Activated T-cell treated with anti-CD3 and anti-CD28 coated beads for 48 hours (primary cell): Measurements from ENCODE around the gene RIPPLY1.

ENCODE experiments used
- DNase-seq: peaks from one replicate; pipeline ENCODE4 v3.0.0-alpha.2; 2020; ENCODE audit warnings: low read depth

The RIPPLY1 gene, protein sequence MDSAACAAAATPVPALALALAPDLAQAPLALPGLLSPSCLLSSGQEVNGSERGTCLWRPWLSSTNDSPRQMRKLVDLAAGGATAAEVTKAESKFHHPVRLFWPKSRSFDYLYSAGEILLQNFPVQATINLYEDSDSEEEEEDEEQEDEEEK

DNA sequence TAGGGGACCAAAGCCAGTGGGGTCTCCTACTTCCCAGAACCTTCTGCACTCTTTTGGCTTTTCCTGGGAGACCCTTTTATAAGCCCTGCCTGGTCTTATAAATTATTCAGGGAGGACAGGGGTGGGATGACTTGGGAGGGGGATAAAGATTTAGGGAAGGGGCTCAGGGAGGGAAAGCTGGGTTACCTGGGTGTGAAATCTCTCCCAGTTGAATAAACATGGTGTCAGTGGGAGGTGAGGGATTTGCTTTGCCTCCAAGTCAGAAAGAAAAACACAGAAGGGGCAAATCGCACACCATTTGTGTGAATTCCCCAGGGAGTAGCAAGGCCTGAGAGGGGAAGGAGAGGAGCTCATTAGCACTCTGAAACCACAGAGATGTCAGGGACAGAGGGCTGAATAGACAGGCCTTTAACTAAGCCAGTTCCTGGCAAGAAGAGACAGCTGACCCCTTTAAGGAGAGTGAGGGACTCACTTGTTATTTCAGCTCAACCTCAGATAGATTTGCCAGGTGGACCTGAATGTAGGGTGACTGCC lies at the start of gene RIPPLY1:
TSS of gene RIPPLY1 (minus strand) at position 51 of the 534 bp plus-strand sequence. CDS start 54 bp downstream, outside the sequence.
- no peak for DNase-seq

DNA sequence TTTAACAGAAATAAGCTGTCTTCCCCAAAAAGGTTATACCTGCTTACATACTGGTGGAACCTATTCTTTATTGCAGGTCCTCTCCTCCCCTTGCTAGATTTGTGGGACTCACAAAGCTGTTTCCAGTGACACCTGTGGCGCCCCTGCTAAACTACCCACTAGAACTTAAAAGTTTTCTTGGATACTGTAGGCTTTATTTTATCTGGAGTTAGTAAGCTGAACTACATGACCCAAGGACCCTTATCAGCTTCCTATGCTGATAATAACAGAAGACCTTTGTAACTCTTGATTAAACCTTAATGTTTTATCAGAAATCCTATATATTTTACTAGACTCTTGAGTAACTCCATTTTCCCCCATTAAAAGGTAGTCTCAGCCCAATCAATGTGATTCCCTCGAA lies 49.4 kb upstream of the RIPPLY1 start:
- no peak for DNase-seq

DNA sequence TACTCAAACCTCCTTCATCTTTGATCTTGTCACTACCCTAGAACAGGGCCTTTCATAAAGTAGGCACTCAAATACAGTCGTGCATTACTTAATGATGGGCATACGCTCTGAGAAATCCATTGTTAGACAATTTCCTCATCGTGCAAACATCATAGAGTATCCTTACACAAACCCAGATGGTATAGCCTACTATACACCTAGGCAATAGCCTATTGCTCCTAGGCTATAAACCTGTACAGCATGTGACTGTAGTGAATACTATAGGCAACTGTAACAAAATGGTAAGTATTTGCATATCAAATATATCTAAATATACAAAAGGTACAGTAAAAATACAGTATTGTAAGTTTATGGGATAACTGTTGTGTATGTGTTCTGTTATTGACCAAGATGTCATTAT lies 48.9 kb upstream of the RIPPLY1 start:
- no peak for DNase-seq

DNA sequence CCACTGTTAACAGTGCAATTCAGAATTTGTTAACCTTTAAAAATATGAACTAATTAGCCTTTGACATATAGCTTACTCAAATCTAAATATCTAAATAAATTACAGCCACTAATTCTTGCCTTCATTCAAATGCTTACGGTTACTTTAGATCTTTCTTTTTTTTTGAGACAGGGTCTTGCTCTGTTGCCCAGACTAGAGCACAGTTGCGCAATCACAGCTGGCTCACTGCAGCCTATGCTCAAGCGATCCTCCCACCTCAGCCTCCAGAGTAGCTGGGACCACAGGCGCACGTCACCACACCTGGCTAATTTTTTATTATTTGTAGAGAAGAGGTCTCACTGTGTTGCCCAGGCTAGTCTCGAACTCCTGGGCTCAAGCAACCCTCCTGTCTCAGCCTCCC lies 48.1 kb upstream of the RIPPLY1 start:
- no peak for DNase-seq

DNA sequence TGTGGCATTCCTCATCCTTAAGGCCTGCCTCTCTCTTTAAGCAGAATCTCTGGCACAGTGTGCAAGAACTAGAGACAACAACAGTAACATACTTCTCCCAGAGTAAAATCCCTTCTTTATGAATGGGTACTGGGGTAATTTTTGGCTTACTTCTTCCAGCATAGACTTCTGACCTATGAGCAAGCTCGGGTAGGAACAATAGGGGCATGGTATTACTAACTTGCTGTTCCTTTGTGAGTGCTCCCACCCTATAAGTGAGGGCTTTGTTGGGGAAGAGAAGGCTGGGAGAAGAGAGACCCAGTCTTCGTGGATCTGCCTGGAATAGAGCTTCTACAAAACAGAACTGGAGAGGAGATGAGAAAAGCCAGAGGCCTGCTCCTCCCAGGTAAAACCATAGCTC lies 47.2 kb upstream of the RIPPLY1 start:
- no peak for DNase-seq

DNA sequence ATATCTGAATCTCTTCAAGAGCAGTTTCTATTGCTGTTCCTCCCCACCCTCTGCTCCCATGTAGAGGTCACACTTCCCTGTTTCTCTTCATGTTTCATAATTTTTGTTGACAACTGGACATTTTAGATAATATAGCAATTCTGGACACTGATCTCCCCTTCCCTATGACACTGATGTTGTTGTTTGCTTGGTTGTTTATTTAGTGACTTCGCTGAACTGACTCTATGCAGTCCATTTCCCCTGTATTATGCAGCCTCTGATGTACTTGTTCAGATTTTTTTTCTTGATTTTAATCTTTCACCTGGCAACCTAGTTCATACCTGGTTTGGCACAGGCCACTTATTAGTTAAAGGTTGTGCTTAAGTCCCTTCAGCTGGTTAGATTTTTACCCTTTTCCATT lies 46.2 kb upstream of the RIPPLY1 start:
- DNase-seq: no peak

DNA sequence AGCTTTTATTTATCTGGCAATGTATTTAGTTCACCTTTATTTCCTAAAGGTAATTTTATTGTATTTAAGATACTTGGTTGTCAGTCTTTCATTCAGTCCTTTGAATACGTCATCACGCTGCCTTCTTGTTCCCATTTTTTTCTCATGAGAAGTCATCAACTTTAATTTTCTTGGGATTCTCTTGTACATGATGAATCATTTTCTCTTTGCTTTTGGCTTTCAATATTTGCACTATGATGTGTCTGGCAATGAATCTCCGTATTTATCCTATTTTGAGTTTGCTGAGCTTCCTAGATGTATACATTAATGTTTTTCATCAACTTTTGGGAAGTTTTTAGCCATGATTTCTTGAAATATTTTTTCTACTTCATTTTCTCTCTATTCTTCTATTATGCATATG lies 45.5 kb upstream of the RIPPLY1 start:
- no peak for DNase-seq

DNA sequence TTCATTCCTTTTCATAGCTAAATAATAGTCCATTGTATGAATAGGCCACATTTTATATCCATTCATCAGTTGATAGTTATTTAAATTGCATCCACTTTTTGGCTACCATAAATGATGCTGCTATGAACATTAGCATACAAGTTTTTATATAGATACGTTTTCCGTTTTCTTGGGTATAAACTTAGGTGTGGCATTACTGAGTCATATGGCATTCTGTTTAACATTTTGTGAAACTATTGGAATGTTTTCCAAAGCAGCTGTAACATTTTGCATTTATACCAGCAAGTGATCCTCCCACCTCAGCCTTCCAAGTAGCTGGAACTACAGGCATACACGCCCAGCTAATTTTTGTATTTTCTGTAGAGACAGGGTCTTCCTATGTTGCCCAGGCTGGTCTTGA lies 43.3 kb upstream of the RIPPLY1 start:
- DNase-seq: no peak

DNA sequence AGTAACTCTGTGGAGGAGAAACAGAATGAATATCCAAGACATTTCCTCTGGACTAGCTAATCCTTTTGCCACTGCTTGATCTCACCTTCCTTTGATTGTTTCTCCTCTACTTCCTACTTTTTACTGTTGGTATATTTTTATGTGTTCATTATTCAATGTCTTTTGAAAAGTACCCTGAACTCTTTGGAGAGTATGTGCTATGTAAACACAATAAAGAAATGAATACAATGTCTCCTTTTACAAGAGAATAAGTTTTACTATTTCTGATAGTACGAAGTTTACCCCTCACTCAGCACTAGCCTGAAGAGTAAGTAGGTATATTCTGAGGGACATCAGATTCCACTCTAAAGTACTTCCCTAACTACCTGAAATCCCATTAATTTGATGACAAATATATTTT lies 36.9 kb upstream of the RIPPLY1 start:
- DNase-seq: no peak

DNA sequence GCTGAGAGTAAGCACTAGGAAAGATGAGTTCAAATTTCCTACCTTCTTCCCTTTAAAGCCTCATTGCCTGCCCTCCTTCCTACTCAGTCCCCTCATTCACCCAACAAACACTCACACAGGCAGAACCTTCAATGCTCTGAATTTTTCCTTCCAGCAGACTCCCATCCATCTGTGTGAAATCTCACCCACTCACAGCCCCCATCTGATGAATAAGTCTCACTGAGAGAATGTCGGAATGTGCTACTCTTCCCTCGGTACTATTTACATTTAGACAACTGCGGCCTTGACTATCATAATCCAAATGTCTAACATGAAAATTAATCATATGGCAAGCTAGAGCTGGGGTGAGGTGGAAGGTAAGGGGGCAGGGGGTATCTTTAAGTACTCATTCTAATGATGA lies 36.4 kb upstream of the RIPPLY1 start:
- DNase-seq: no peak

DNA sequence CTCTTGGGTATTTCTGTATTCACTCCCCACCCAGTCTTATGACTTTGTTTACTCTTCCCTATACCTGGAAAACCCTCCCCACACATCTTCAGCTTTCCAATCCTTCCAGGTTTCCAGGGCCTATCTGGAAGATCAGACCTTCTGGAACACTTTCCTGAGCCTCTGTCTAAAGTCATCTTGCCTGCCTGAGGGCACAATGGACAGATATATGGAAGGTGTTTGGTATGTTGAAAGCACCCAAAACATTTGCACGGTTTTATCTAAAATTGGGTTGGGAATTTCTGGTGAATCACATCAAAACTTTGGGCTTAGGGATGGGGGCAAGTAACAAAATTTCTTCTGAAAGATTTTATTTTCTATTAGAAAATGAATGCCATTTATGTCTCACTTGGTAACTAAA lies 33.1 kb upstream of the RIPPLY1 start:
- DNase-seq: no peak

DNA sequence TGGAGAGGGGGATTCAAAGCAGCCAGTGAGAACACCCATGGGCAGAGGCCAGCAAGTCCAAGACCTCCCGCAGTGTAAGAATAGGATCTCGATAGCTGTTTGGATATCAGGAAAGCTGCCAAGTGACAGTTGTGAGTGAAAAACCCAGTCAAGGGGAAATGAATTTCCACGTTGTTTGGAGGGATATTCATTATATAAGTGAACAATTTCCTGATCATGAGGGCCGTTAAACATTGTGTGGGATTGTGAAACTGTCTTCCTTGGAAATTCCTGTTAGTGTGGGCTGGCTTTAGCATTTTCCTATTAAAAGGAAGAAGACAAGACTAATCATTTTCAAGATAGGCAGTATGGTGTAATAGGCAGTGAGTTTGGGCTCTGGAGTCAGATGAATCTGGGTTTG lies 32.0 kb upstream of the RIPPLY1 start:
- DNase-seq: no peak

DNA sequence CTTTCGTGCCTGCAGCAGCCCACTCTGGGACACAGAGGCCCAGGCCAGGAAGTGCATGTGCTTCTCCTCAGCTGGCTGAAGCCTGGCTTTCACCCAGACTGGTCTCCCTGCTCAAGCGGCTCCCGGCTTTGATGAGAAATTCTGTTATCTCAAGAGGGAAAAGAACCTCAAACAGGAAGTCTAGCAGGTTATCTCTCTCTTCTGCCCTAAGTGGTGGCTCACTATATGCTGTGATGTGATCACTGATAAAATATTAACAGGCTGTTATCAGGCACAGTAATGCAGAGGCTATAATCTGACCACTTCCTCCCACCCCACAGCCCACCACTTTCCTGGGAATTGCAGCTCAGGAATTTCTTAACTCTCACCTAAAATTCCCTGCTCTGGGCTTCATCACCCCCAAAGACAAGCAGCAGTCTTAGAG lies 30.4 kb upstream of the RIPPLY1 start:
- no peak for DNase-seq

DNA sequence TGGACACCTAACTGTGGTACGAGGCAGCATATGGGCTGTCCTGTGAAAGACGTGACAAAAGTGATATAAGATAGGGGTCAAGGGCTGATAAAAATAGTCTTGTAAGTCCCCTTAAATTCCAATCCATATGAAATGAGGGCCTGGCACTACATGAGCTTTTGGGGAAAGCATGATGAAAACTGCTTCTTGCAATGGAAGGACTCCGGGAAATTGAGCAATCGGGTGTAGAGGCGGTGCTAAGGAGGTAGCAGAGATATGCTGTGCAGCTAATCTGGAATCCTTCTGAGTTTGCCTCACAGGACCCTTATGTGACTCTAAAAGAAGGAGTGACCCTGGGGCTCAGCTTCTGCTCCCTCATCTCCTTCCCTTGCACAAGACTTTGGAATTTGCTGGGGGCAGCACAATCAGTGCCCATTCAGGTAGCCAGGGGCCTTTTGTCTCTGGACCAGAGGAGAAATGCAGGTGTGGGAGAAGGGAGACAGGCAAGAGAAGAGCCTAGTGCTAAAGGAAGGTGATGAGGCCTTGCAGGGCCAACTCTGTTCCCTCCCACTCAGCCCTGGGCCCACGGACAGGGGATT lies 29.9 kb upstream of the RIPPLY1 start:
- DNase-seq: no peak

DNA sequence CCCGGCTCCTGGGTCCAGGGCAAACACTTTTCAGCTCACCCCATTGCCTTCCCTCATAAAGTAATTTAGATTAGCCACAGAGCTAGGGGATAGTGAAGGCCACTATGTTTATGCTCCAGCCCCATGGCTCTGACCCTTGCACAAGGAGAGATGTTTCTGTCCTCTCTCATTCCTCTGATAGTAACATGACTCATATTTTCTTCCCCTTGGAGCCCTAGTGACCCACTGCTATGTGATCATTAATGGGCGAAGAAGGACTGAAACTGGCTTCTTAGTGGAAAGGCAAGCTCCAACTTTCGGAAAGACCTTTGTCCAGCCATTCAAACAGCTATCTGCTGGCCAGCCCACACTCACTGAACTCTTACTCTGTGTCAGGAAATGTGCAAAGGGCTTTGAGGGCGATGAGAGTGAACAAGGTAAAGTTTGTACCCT lies 29.4 kb upstream of the RIPPLY1 start:
- no peak for DNase-seq

DNA sequence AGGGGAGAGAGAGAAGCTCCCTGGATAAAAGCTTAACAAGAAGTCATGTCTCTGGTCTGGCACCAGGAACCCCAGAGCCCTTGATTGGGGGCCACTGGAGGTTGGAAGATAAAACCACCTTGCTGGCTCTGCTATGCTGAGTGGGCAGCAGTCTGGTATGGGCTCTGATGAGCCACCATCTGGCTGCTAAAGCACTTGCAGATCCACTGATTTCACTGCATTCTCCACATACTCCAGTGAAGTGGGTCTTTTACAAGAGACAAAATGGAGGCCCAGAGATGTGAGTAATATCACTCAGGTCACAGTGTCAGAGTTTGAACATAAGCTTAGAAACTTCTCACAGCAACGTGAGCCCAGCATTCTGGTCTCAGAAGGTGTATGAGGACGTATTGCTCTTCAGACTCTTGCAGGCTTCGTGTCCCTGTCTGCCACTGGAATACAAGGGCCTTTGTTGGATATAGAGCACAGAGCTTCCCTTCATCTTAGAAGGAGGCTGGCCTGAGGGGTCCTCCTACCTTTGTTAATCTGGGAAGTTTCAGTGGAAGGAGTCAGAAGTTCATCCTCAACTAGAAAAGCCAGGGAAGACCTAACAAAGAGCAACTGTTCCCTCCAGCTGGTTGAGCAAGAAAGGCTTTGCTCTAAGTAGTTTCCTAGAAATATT lies 28.8 kb upstream of the RIPPLY1 start:
- no peak for DNase-seq

DNA sequence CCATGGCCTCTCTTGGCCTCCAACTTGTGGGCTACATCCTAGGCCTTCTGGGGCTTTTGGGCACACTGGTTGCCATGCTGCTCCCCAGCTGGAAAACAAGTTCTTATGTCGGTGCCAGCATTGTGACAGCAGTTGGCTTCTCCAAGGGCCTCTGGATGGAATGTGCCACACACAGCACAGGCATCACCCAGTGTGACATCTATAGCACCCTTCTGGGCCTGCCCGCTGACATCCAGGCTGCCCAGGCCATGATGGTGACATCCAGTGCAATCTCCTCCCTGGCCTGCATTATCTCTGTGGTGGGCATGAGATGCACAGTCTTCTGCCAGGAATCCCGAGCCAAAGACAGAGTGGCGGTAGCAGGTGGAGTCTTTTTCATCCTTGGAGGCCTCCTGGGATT lies 25.1 kb upstream of the RIPPLY1 start:
- no peak for DNase-seq

DNA sequence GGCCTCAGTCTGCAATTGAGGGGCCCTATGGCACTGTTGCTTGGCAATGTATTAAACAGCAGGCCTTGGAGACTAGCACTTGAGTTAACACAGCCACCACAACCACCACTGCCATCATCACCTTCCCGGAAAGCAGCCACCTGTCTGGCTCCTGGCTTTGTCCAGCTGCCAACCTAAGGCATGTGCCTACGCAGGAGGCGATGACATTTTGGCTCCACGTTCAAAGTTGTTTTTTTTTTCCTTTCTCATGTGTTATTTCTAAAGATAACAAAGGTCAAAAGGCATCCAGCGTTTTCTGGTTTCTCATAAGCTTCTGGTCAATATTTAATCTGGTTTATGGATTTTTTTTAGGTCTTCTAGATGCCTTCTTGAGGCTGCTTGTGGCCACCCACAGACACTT lies 24.6 kb upstream of the RIPPLY1 start:
- DNase-seq: no peak

DNA sequence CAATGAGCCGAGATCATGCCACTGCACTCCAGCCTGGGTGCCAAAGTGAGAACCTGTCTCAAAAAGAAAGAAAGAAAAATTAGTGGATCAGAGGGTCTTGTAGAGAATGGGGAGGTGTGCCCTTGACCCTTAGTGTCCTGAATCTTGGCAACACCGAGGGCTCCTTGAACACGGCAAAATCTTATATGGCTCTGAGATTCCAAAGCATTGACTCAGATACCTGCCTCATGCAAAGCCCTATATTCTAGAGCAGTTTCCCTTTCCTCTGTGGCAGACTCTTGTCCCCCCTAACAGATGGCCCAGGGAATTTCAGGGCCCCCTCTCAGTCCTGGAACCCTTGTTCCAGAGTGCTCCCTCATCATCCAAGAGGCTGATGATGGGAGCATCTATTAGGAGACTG lies 23.9 kb upstream of the RIPPLY1 start:
- DNase-seq: no peak

DNA sequence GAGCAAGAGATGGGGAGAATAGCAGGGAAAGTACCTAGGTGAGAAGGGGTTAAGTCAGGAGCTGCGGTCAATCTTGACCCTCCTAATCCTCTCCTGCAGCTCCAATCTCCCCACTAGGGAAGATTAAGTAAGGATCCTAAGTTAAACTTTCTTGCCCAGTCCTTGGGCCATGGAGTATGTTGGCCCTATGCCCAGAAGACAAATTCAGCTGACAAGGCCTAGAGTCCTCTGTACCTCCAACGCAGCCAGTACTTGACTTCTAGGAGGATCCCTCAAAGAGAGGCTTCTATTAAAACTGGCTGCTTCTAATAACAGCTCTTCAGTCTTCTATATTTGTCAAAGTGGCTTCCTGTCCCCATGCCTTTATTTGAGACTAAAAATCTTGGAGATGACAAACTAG lies 18.5 kb upstream of the RIPPLY1 start:
- no peak for DNase-seq

DNA sequence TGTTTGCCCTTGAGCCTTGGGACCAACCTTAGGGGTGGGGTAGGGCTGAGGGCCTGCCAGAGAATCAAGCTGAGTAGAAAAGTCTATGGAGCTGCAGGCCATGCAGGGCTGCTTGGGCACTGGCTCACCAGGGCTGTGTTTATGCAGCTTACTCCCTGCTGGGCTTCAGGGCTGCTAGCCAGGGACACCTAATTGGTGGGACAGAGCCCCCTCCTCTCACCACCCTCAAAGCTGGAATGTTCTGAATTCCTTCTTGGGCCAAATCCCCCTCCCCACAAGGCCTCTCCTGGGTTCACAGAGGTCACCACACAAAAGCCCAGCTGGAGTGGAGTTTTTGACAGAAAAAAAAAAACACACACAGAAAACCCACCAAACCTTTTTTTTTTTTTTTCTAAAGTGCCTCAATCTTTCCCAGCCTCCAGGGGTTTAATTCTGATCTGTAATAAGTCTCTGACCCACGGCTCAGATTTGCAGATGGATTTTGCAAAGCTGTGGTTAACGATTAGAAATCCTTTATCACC lies 16.9 kb upstream of the RIPPLY1 start, which contains the start of gene CLDN2:
TSS of gene CLDN2 (plus strand) at position 471 of the 521 bp plus-strand sequence. CDS start 7,827 bp downstream, outside the sequence.
- no peak for DNase-seq

DNA sequence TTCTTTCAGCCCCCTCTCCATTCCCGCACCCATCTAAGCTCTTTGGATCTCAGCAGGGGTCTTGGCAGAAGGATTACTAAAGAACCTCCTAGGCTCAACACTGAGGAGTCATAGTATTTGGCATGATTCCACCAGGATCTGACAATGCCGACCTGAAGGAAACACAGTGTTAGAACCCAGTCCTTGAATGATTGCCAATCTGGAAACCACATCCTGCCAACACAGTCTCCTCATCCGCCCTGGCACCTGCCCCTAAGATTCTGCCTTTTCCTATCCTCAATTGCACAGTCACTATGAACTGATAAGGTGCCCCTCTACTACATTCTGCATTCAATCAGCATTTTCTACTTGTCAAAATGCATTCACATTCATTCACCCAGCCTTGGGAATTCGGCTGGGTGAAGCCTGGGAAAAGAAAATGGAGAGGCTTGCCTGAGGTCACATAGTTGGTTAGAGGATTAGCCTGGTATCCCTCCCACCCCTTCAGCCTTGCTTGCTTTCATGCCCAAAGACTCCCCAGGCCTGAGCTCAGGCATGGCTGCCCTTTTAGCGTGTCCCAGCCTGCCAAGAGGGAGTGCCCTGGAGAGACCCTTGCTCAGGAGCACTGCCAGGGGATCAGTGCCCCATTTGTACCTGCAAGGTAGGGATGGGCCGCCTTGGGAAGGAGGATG lies 14.8 kb upstream of the RIPPLY1 start:
- no peak for DNase-seq

DNA sequence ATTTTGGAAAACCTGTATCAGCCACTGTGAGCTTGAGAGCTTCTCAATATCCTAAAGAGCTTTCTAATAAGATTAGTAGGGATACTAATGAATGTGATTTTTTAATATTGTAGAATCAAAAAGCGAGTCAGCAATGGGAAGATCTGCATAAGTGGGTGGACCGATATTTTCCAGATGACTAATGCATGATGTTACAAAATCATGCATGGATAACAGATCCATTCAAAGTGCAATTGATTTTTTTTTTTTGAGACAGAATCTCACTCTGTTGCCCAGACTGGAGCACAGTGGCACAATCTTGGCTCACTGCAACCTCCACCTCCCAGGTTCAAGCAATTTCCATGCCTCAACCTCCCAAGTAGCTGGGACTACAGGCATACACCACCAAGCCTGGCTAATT lies 9.7 kb upstream of the RIPPLY1 start:
- DNase-seq: no peak
